Heart left ventricle (tissue), 16 donors: ENCODE measurements around the gene PRDM11. TPM values are rescaled to one million over a fixed set of nuclear protein-coding genes. Genes with fewer than 3 reads are reported as not detected.
A peak's percentile ranks its signal among the peaks of the same experiment; 100 is the strongest.

Experiments
- ATAC-seq, 4 donors: fragments of 200-7000 bp; cut with Tn5 transposase; one replicate each; pipeline ENCODE4 v1.9.1; 2020 to 2022; ENCODE audit warnings: moderate library complexity in 4 of 4, mild to moderate bottlenecking in 3 of 4, moderate number of reproducible peaks in 1 of 4
- DNase-seq, 5 donors: peaks; one replicate each; pipeline ENCODE4 v3.0.0-alpha.2; 2020
- H3K27ac ChIP-seq, 12 donors: fragments of 200-600 bp; sonication (generic) in 4 of 12; one replicate each; pipeline versions ENCODE4 v1.5.0 to v1.8.0; 2016 to 2022; ENCODE audit warnings: mild to moderate bottlenecking in 2 of 12
- H3K27me3 ChIP-seq, 9 donors: fragments of 200-600 bp; sonication (generic) in 2 of 9; one replicate each; pipeline versions ENCODE4 v1.5.1 to v1.8.0; 2016 to 2022; ENCODE audit warnings: mild to moderate bottlenecking in 3 of 9
- H3K36me3 ChIP-seq, 9 donors: fragments of 200-600 bp; sonication (generic) in 2 of 9; one replicate each; pipeline versions ENCODE4 v1.5.0 to v1.8.0; 2018 to 2022; ENCODE audit warnings: mild to moderate bottlenecking in 2 of 9
- H3K4me1 ChIP-seq, 12 donors: fragments of 200-600 bp; sonication (generic) in 4 of 12; one replicate each; pipeline versions ENCODE4 v1.5.0 to v1.8.0; 2016 to 2022; ENCODE audit warnings: mild to moderate bottlenecking in 3 of 12
- H3K4me3 ChIP-seq, 12 donors: fragments of 200-600 bp; sonication (generic) in 4 of 12; one replicate each; pipeline versions ENCODE4 v1.5.0 to v1.8.0; 2017 to 2022; ENCODE audit warnings: mild to moderate bottlenecking in 9 of 12, moderate library complexity in 4 of 12
- H3K9me3 ChIP-seq, 12 donors: fragments of 200-600 bp; sonication (generic) in 4 of 12; one replicate each; pipeline versions ENCODE4 v1.5.0 to v1.8.0; 2016 to 2022; ENCODE audit warnings: mild to moderate bottlenecking in 1 of 12
- CTCF ChIP-seq, 12 donors: fragments of 200-600 bp; sonication (generic) in 4 of 12; IDR thresholded peaks; one replicate each; pipeline versions ENCODE4 v1.5.0 to v1.8.0; 2018 to 2022; ENCODE audit warnings: antibody characterized with exemption in 12 of 12, mild to moderate bottlenecking in 5 of 12
- POLR2A ChIP-seq, 2 donors: fragments of 450-650 bp; IDR thresholded peaks; one replicate each; pipeline ENCODE4 v1.6.1; 2017; ENCODE audit warnings: antibody characterized with exemption in 2 of 2, mild to moderate bottlenecking in 2 of 2, moderate library complexity in 2 of 2
- WGBS, 4 donors: extraction: QIAGEN DNeasy Blood & Tissue Kit in 2 of 4; methylation state at CpG; one replicate each; pipeline versions ENCODE4 v1.1.5 to v1.1.7; 2013 to 2018; 5-methylcytosine and 5-hydroxymethylcytosine counted together
- intact Hi-C, 10 donors: fragments of 100-400 bp; cut with DNase I; formaldehyde crosslinking; loops; one replicate each; pipeline versions ENCODE4 v1.11.1 to v1.14.2; 2022
- polyA plus RNA-seq, 2 donors: library from polyadenylated mRNA; stranded (reverse); fragments of 200-250 nt; gene quantifications; one replicate each; pipeline ENCODE4 v1.2.3, GENCODE V29; 2013
- total RNA-seq, 9 donors: library from RNA; depleted of rRNA in 2 of 9; stranded (reverse); fragments of >200 nt in 2 of 9; fragmentation: NEBNext Ultra II Directional in 3 of 9; extraction: Animal tissue kit (Norgen Biotek cat#: 25700) in 3 of 9; gene quantifications; one replicate each; pipeline versions ENCODE4 v1.1.0 to v1.2.4, GENCODE V29; 2016 to 2023
- donor health status: ischemic (EF 13 %, LVEDD 7.1; RV severe dilation, severe dysfunction).
- donor health status: healthy with polysubstance abuse.
- donor health status: DM: no; HTN: yes; CAD: no.
- donor health status: DM: no; HTN: no; CAD: no.
- donor health status: ischemic (EF 25% LVEDD 6.9; RV normal size, moderate dysfunction).
- donor health status: ischemic (EF 25% LVEDD 5.7; RV mildly dilated, moderate dysfunction).
- donor health status: healthy.
- donor health status: DM: yes; HTN: yes; CAD: no.
- donor health status: ischemic (EF 35%, LVEDD 5.7; RV mildly dilated, moderate dysfunction).
- donor health status: nonischemic (EF 11% LVEDD 7.7; RV severe dilation, severe dysfunction).
- donor health status: DM: yes; HTN: yes; CAD: no.
- donor health status: PGD.
- donor health status: ischemic (EF 29% LVEDD 5.4; RV normal size, mild dysfunction).
- donor health status: nonischemic (EF 23%, LVEDD 6.1; RV moderate dilation, normal function).

Gene PRDM11
- total and polyA plus RNA-seq, 11 donors: 4.5 to 29.6 (median 18.2) TPM

GRCh38 chr11:45165386-45165785 lies 18.9 kb downstream of the PRDM11 start:
- peaks cover 3 to 70% (median 36%) of the 10 kb centered on the region in 12 donors for H3K4me1 ChIP-seq
- DNase-seq: no peak
- no peaks in the 10 kb centered on the region for H3K9me3 ChIP-seq
- no peak for TF ChIP-seq POLR2A (IDR thresholded peaks at IDR 0.05)
- TF ChIP-seq CTCF (IDR thresholded peaks at IDR 0.05): no peak
- no peak overlapping the region for H3K4me3 ChIP-seq
- H3K27ac ChIP-seq: no peak overlapping the region
- intact Hi-C loops: no loop called here
- no peaks in the 10 kb centered on the region for H3K36me3 ChIP-seq
- H3K27me3 ChIP-seq: no peaks in the 10 kb centered on the region
- 88 to 92% (median 90%) methylated on average over 6 to 9 of the region's 9 CpGs for WGBS, 4 donors
- ATAC-seq: no peak

- WGBS, 4 donors: 91 to 96% (median 94%) methylated on average over 5 of the region's 5 CpGs
- Histone ChIP-seq H3K36me3 (no peaks in the 10 kb centered on the region), H3K4me1 (peaks cover 3 to 68% (median 33%) of the 10 kb centered on the region in 12 donors), H3K9me3 (no peaks in the 10 kb centered on the region), H3K27me3 (no peaks in the 10 kb centered on the region), H3K4me3 (no peak overlapping the region), H3K27ac (no peak overlapping the region)
- no peak for TF ChIP-seq CTCF (IDR thresholded peaks at IDR 0.05)
- intact Hi-C loops: no loop called here
- ATAC-seq (no peak), DNase-seq (peak in 1 of 5 donors; percentile 20)
Measured at GRCh38 chr11:45165806-45166603, 19.6 kb downstream of the PRDM11 start.

- DNase-seq (no peak), ATAC-seq (no peak)
- peaks cover 3 to 63% (median 28%) of the 10 kb centered on the region in 12 donors for H3K4me1 ChIP-seq
- 64 to 85% (median 81%) methylated on average over 3 to 4 of the region's 4 CpGs for WGBS, 4 donors
- H3K27me3 ChIP-seq: no peaks in the 10 kb centered on the region
- no peak overlapping the region for H3K4me3 ChIP-seq
- intact Hi-C loops: no loop called here
- no peaks in the 10 kb centered on the region for H3K36me3 ChIP-seq
- H3K9me3 ChIP-seq: no peaks in the 10 kb centered on the region
- TF ChIP-seq POLR2A (IDR thresholded peaks at IDR 0.05) (no peak), CTCF (IDR thresholded peaks at IDR 0.05) (no peak)
- H3K27ac ChIP-seq: no peak overlapping the region
Measured at GRCh38 chr11:45166604-45166897, 20.1 kb downstream of the PRDM11 start.

GRCh38 chr11:45167283-45167682 lies 20.8 kb downstream of the PRDM11 start:
- WGBS, 4 donors: 72 to 98% (median 92%) methylated on average over 2 of the region's 2 CpGs
- TF ChIP-seq CTCF (IDR thresholded peaks at IDR 0.05): no peak
- TF ChIP-seq POLR2A (IDR thresholded peaks at IDR 0.05): no peak
- H3K36me3 ChIP-seq: no peaks in the 10 kb centered on the region
- H3K9me3 ChIP-seq: no peaks in the 10 kb centered on the region
- no peak overlapping the region for H3K27ac ChIP-seq
- intact Hi-C loops: no loop called here
- no peak for DNase-seq
- H3K27me3 ChIP-seq: no peaks in the 10 kb centered on the region
- ATAC-seq: no peak
- H3K4me1 ChIP-seq: peaks cover 0 to 56% (median 27%) of the 10 kb centered on the region in 12 donors
- no peak overlapping the region for H3K4me3 ChIP-seq
